Keratinocyte (primary cell): Measurements from ENCODE around the gene GALNT2. TPM values are rescaled to one million over a fixed set of nuclear protein-coding genes. Genes with fewer than 3 reads are reported as not detected.

Experiments
- DNase-seq: peaks from one replicate; pipeline ENCODE4 v3.0.0-alpha.2; 2011; ENCODE audit warnings: low read depth, missing footprints, low spot score
- FAIRE-seq: peaks from 2 replicates; lab custom pipeline; 2011; peaks lifted over from hg19 to GRCh38; lab: Jason Lieb, UNC
- H2AFZ ChIP-seq: 2 replicates; pipeline ENCODE4 v1.6.0; 2012; ENCODE audit warnings: low read length, control low read depth, inconsistent platforms; ENCODE audit not compliant: control insufficient read depth
- H3K27ac ChIP-seq: 2 replicates; pipeline ENCODE4 v1.5.1; 2011; ENCODE audit warnings: low read length; ENCODE audit not compliant: control insufficient read depth, insufficient read depth
- H3K27me3 ChIP-seq: 3 replicates; pipeline ENCODE4 v1.6.0; 2011; ENCODE audit warnings: low read length; ENCODE audit not compliant: control insufficient read depth, insufficient read depth; ENCODE audit errors: extremely low read depth
- H3K36me3 ChIP-seq, 2 experiments: 2 replicates in 1 of 2; 3 replicates in 1 of 2; pipeline ENCODE4 v1.5.1; 2011; ENCODE audit warnings: low read length in 2 of 2, mild to moderate bottlenecking in 1 of 2; ENCODE audit not compliant: control insufficient read depth in 2 of 2, insufficient read depth in 2 of 2; ENCODE audit errors: extremely low read depth in 1 of 2
- H3K4me1 ChIP-seq: 3 replicates; pipeline ENCODE4 v1.5.1; 2011; ENCODE audit warnings: low read length; ENCODE audit not compliant: control insufficient read depth, insufficient read depth; ENCODE audit errors: extremely low read depth
- H3K4me2 ChIP-seq: 3 replicates; pipeline ENCODE4 v1.6.0; 2011; ENCODE audit warnings: low read depth, low read length; ENCODE audit not compliant: control insufficient read depth, insufficient read depth; ENCODE audit errors: extremely low read depth
- H3K4me3 ChIP-seq, 3 experiments: fragments of 200-600 bp in 1 of 3; sonication (generic) in 1 of 3; 2 replicates in 2 of 3; 3 replicates in 1 of 3; pipeline ENCODE4 v1.5.1; 2011 to 2016; ENCODE audit warnings: low read length in 3 of 3, mild to moderate bottlenecking in 3 of 3, control low read depth in 2 of 3, inconsistent platforms in 1 of 3, low read depth in 1 of 3, mixed read lengths in 1 of 3, mixed run types in 1 of 3, moderate library complexity in 1 of 3; ENCODE audit not compliant: control insufficient read depth in 2 of 3, insufficient read depth in 2 of 3; ENCODE audit errors: extremely low read depth in 1 of 3
- H3K79me2 ChIP-seq: 2 replicates; pipeline ENCODE4 v1.6.0; 2012; ENCODE audit warnings: low read length; ENCODE audit not compliant: control insufficient read depth, insufficient read depth
- H3K9ac ChIP-seq: 3 replicates; pipeline ENCODE4 v1.6.0; 2011; ENCODE audit warnings: low read length; ENCODE audit not compliant: control insufficient read depth, insufficient read depth; ENCODE audit errors: extremely low read depth
- H3K9me1 ChIP-seq: 3 replicates; pipeline ENCODE4 v1.6.0; 2011; ENCODE audit warnings: low read length; ENCODE audit not compliant: control insufficient read depth, insufficient read depth; ENCODE audit errors: extremely low read depth
- H3K9me3 ChIP-seq: 2 replicates; pipeline ENCODE4 v1.5.1; 2012; ENCODE audit warnings: low read depth, low read length; ENCODE audit not compliant: control insufficient read depth
- H4K20me1 ChIP-seq: 3 replicates; pipeline ENCODE4 v1.6.0; 2011; ENCODE audit warnings: low read length; ENCODE audit not compliant: control insufficient read depth, insufficient read depth; ENCODE audit errors: extremely low read depth
- EZH2 ChIP-seq: IDR thresholded peaks from one replicate; pipeline ENCODE4 v1.6.1; 2012; ENCODE audit warnings: inconsistent platforms, mild to moderate bottlenecking, low read length, moderate library complexity
- dilution Hi-C: fragments of 300-500 bp; cut with MboI; formaldehyde crosslinking; loops from one replicate; pipeline ENCODE4 v1.7.0; 2020; ENCODE audit warnings: low sequenced_read_pairs; ENCODE audit not compliant: extremely low pct_ligation_motif_present
- polyA plus RNA-seq, 5 experiments: library from polyadenylated mRNA; depleted of rRNA in 3 of 5; stranded (reverse) in 3 of 5; stranded (forward) in 1 of 5; unstranded in 1 of 5; fragments of >200 nt; gene quantifications; 1 replicate in 1 of 5; 2 replicates in 3 of 5; 3 replicates in 1 of 5; pipeline versions ENCODE4 v1.2.1 to v1.2.3, GENCODE V29; 2011 to 2012; ENCODE audit warnings: missing spikeins in 2 of 5, low read depth in 1 of 5, low replicate concordance in 1 of 5
- TF ChIP-seq, protein P1 (sequence below), 3 experiments: IDR thresholded peaks in 1 of 3; conservative IDR thresholded peaks in 1 of 3; optimal IDR thresholded peaks in 1 of 3; 2 replicates in 2 of 3; 3 replicates in 1 of 3; pipeline versions ENCODE3 to v1.5.1; 2011; ENCODE audit warnings: low read length in 3 of 3, mild to moderate bottlenecking in 3 of 3, moderate library complexity in 2 of 3, control low read depth in 1 of 3, inconsistent platforms in 1 of 3; ENCODE audit not compliant: insufficient read depth in 2 of 3; ENCODE audit errors: extremely low read depth in 1 of 3

Gene GALNT2
- polyA plus RNA-seq, 1 donor (not counting 4 experiments of a cell fraction or from before 2014, with no cell fraction given) = 61.7 TPM

DNA sequence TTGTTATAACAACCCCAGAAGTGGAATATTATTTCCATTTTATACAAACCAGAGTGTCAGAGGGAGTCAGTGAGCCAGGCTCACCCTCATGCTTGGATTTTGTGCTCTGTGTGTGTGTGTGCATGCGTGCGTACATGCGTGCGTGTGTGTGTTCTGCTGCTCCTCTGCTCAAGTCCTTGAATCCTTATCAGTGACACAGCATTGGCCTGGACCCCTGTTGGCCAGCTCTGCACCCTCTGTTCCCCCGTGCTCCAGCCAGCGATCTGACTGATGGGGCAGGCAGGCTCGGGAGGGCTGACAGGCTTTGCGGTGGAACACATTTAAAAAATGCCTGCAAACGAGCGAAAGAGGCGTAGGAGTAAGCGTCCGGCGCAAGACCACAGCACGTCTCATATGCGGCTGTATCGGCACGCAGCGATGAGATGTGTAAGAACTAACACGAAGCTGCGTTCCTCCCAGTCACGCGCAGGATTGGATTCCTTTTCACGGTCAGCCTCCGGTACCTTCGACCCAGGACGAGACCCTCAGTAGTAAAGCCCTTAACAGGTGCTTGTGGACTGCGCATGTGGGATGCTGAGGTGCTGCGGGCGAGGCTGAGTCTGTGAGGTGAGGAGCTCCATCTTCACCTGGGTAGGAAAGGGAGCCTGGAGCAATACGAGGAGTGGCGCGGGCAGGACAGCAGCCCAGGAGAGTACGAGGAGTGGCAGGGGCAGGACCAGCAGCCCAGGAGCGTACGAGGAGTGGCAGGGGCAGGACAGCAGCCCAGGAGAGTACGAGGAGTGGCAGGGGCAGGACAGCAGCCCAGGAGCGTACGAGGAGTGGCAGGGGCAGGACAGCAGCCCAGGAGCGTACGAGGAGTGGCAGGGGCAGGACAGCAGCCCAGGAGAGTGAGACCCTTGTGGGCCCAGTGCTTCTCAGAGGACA, 130.9 kb downstream of the GALNT2 start:
- Histone ChIP-seq H3K9ac (no peak overlapping the region), H3K9me1 (peaks cover 4% of the 10 kb centered on the region), H3K27me3 (no peaks in the 10 kb centered on the region), H3K4me1 (no peaks in the 10 kb centered on the region), H3K4me3 (no peak overlapping the region), H2AFZ (no peak overlapping the region), H3K79me2 (peaks cover 44% of the 10 kb centered on the region), H3K9me3 (no peaks in the 10 kb centered on the region), H3K36me3 (peaks cover 10 to 17% of the 10 kb centered on the region in 2 experiments), H3K27ac (no peak overlapping the region), H3K4me2 (no peak overlapping the region), H4K20me1 (no peaks in the 10 kb centered on the region)
- DNase-seq (no peak), FAIRE-seq (no peak)
- dilution Hi-C loops = no loop called here
- no peak for TF ChIP-seq EZH2
- TF ChIP-seq, protein P1, sequence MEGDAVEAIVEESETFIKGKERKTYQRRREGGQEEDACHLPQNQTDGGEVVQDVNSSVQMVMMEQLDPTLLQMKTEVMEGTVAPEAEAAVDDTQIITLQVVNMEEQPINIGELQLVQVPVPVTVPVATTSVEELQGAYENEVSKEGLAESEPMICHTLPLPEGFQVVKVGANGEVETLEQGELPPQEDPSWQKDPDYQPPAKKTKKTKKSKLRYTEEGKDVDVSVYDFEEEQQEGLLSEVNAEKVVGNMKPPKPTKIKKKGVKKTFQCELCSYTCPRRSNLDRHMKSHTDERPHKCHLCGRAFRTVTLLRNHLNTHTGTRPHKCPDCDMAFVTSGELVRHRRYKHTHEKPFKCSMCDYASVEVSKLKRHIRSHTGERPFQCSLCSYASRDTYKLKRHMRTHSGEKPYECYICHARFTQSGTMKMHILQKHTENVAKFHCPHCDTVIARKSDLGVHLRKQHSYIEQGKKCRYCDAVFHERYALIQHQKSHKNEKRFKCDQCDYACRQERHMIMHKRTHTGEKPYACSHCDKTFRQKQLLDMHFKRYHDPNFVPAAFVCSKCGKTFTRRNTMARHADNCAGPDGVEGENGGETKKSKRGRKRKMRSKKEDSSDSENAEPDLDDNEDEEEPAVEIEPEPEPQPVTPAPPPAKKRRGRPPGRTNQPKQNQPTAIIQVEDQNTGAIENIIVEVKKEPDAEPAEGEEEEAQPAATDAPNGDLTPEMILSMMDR (optimal IDR thresholded peaks at IDR 0.05 in 1 of 3, IDR thresholded peaks at IDR 0.05 in 1 of 3, conservative IDR thresholded peaks at IDR 0.05 in 1 of 3; ENCODE audit: extremely low read depth in 1 of 3, insufficient read depth in 2 of 3, low read length in 3 of 3) = no peak

DNA sequence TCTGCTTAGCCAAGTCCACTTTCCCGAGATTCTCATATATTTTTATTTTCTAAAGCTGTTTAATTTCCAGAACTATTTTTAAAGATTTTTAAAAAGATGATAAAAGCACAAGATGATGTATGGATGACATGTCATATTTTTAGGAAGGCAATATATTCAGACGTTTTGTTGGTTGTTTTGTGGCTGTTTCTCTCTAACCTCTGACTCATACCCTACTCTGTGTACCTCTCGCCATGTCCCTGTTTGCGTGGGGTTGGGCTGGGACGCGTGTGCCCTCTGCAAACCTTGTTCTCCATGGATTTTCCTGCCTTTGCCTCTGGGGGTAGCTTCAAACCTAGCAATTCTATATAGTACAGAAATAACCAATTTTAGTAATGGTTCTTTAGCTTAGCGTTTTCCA, 132.0 kb downstream of the GALNT2 start:
- Histone ChIP-seq H3K79me2 (peaks cover 38% of the 10 kb centered on the region), H3K4me3 (no peak overlapping the region), H2AFZ (no peak overlapping the region), H3K4me2 (no peak overlapping the region), H3K36me3 (peaks cover 8 to 14% of the 10 kb centered on the region in 2 experiments), H4K20me1 (no peaks in the 10 kb centered on the region), H3K9me1 (peaks cover 4% of the 10 kb centered on the region), H3K4me1 (no peaks in the 10 kb centered on the region), H3K9me3 (no peaks in the 10 kb centered on the region), H3K9ac (no peak overlapping the region), H3K27ac (no peak overlapping the region), H3K27me3 (no peaks in the 10 kb centered on the region)
- dilution Hi-C loops = no loop called here
- DNase-seq (no peak), FAIRE-seq (no peak)
- TF ChIP-seq, protein P1 (optimal IDR thresholded peaks at IDR 0.05 in 1 of 3, IDR thresholded peaks at IDR 0.05 in 1 of 3, conservative IDR thresholded peaks at IDR 0.05 in 1 of 3; ENCODE audit: extremely low read depth in 1 of 3, insufficient read depth in 2 of 3, low read length in 3 of 3) = no peak
- TF ChIP-seq EZH2 = no peak
